SK-N-DZ (cell line): ENCODE results near the gene RADX.
A peak's percentile ranks its signal among the peaks of the same experiment; 100 is the strongest.

Experiments used
- DNase-seq: peaks from one replicate; pipeline ENCODE4 v3.0.0-alpha.2; 2015; ENCODE audit warnings: low spot score
- small RNA-seq, 2 experiments: library from RNA; depleted of rRNA; stranded (forward); fragments of <200 nt; gene quantifications; one replicate each; pipeline ENCODE3, GENCODE V24; 2014

Gene RADX

GRCh38 chrX:106680716-106681115, 68.9 kb downstream of the RADX start:
- DNase-seq: no peak

GRCh38 chrX:106684207-106684606, 72.4 kb downstream of the RADX start:
- DNase-seq: no peak

DNA sequence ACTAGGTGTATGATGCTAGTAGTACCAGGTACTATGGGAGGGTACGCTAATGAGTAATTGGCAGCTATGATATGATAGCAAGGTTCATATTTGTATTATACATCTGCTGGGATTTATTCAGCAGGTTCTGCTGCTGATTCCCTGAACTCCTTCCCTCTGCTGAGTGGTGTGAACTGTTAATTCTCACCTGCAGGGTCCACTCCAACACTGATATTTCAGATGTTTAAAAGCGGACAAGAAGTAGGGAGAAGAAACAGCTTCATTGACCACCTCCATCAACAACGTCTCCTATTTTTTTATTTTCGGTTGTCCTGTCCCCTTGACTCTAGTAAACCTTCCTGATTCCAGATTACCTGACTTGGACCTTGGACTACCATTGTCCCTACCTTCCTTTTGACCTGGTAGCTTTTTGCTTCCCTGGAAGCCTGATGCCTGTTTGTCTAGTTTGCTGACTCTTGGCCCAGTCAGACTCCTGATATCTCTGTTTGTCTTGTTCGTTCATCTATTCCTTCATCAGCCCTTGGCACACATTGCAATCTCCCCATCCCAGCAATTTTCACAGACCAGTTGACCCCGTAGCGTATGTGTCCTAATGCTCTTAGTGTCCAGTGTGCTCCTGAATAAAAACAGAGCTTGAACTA, 80.8 kb downstream of the RADX start:
- no peak for DNase-seq

DNA sequence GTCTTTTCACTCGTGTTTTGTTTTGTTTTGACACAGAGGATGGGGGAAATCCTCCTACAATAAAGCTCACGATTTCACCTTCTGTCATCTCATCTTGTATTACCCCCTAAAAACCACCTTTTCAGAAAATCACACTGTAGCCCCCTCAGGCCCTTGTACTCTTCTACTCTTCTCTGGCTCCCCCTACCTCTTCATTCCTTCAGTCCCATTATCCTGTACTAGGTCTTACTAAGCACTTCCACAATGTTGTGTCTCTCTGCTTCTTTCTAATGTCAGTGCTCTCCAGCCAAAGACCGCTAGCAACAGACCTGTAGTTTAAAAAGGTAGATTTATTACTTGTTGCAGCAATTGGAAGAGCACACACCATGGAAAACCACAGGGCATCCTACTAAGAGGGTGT, 84.7 kb downstream of the RADX start:
- no peak for DNase-seq

GRCh38 chrX:106698693-106699092, 86.9 kb downstream of the RADX start:
- DNase-seq: no peak

GRCh38 chrX:106702636-106703035, 90.9 kb downstream of the RADX start:
- no peak for DNase-seq

GRCh38 chrX:106706466-106706865, 94.7 kb downstream of the RADX start:
- no peak for DNase-seq

GRCh38 chrX:106707771-106708454, 96.1 kb downstream of the RADX start:
- DNase-seq: no peak

DNA sequence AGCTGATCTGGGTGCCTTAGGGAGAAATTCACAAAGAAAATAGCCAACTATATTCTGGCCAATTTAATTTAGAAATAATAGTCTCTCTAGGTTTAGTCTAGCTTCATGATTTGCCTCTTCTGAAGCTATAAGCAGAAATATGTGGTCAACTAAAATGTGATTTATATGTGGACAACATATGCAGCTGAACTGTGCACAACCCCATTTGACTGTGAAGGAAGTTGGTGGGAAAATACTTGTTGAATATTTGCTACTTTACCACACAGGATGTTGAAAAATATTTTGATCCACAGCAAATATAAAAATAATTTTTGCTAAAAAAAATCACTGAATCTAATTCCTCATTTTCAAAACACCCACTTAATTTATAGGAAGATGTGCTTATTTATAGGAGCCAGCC, 99.0 kb downstream of the RADX start:
- no peak for DNase-seq

- DNase-seq: no peak
Observed at GRCh38 chrX:106711375-106711774, 99.6 kb downstream of the RADX start.

GRCh38 chrX:106716004-106716403, 104.2 kb downstream of the RADX start:
- no peak for DNase-seq

DNA sequence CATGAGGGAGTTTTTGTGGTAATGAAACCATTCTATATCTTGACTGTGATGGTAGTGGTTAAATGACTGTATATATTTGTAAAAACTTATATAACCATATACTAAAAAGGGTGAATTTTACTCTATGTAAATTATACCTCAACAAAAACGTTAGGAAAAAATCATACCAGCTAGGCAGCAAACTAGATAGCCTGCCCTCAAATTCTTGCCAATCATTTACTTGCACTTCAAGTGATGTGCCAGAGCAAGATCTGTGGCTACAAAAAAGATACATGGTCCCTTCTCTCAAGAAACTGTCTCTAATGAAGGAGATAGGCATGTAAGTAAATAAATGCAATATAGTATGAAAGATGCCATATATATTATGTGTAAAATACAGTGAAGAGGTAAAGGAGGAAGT, 104.7 kb downstream of the RADX start:
- no peak for DNase-seq

DNA sequence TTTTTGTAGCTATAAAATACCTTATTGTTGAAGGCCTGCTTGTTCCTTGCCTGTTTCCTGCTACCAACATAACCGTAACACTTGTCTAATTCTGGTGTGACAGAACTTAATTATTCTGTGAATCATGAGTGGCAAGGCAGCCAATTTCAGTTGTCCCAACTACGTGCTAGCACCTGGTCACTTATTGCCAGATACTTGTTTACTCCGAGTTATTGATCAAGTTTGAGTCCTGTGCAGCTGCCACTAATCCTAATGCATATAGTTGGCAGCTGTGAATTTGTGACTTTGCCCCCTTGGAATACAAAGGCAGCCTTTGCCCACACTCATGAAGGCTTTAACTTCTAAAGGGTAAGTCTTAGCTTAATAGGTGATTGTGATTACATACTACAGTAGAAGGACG, 106.9 kb downstream of the RADX start:
- DNase-seq: no peak

- no peak for DNase-seq
Observed at GRCh38 chrX:106725931-106726330, 114.2 kb downstream of the RADX start.

GRCh38 chrX:106726485-106727437, 115.0 kb downstream of the RADX start, which contains the start of gene RNF128:
TSS of gene RNF128 (plus strand) at chrX:106726701. CDS start at chrX:106726914, 213 bp downstream.
- peak; percentile 1 for DNase-seq

GRCh38 chrX:106728337-106728736, 116.6 kb downstream of the RADX start:
- DNase-seq: no peak

Small RNA genes lying within 50 kb of the gene (small RNA-seq; reads per million reads assigned to genes)
- gene AL590808.1 (0 reads per million in 2 experiments), gene MIR548AN (0 reads per million in 2 experiments)
